GM19328 (cell line): Measurements from ENCODE around the gene NUDCD3.
A peak's percentile ranks its signal among the peaks of the same experiment; 100 is the strongest.

ENCODE experiments used
- ATAC-seq: cut with Tn5 transposase; IDR thresholded peaks from one replicate; pipeline ENCODE4 v1.9.1; 2021; ENCODE audit warnings: mild to moderate bottlenecking, moderate library complexity; ENCODE audit not compliant: unreplicated experiment

Gene NUDCD3

DNA sequence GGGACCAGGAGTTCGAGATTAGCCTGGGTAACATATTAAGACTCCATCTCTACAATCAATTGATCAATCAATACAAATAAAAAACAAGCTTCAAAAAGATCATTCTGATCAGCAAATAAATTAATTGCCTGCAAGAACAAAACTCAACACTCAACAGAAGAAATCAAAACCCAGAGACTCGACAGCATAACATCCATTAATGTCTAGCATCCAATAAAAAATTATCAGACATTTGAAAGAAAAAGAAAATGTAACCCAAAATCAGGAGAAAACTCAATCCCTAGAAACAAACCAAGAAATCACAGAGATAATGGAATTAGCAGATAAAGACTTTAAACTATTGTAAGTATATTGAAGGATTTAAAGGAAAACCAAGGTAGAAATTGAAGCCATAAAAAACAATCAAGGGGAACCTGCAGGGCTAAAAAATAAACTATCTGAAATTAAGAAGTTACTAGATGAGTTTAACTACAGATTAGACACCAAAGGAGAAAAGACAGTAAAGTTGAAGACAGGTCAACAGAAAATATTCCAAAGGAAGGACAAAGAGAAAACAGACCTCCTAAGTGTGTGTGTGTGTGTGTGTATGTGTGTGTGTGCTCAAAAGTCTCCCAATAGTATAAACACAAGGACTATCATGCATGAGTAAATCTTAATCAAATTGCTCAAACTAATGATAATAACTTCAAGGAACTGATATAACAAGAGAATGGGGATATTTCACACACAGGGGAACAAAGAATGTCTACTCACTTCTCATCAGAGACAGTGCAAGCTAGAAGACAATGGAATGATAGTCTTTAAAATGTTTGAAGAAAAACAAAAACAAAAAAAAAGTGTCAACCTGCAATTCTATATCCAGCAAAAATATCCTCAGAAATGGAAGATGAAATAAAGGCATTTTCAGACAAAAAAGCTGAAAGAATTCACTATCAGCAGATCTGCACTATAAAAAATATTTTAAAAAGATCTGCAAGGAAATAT, 7.7 kb downstream of the NUDCD3 start:
- ATAC-seq = no peak

DNA sequence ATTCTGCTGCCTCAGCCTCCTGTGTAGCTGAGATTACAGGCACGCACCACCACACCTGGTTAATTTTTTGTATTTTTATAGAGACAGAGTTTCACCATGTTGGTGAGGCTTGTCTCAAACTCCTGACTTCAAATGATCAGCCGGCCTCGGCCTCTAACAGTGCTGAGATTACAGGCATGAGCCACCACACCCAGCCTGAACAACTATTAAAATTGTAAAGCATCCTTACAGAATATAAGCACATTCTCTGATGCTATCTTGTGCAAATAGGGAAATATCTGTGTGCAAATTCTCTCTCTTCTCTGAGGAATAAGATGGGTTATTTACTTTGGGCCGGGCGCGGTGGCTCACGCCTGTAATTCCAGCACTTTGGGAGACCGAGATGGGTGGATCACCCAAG, 12.5 kb downstream of the NUDCD3 start:
- ATAC-seq = no peak

DNA sequence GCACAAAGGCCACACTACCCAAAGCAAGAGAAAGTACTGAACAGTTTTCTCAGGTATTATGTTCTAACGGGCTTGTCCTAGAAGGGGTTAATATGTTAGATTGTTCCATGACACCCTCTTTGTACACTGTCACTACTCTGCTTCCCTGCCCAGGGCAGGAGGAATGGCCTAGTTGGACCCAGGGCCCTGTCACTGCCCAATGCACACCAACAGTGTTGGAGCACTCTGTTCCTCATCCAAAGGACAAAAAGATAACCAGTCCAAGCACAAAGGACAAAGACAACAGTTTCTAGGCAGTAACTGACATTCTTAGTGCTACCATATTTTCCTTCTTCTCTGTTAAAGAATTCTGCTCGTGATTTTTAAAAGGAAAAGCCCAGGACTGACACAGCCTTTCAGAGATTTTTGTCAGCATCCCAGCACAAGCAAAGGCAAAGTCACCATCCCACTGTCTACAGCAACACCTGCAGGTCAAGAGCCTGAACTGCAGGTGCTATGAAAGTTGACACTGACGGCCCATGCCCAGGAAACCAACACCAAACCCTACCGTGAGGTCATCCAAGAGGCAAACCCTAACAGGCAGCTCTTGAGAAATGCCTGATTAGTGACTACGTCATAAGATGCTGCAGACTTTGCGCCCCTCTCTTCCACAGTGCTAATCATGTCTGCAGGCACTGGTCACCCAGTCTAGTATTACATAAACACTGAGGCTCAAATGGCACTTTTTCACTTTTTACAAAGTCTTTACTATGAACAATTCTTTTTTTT, 13.2 kb downstream of the NUDCD3 start:
- no peak for ATAC-seq

DNA sequence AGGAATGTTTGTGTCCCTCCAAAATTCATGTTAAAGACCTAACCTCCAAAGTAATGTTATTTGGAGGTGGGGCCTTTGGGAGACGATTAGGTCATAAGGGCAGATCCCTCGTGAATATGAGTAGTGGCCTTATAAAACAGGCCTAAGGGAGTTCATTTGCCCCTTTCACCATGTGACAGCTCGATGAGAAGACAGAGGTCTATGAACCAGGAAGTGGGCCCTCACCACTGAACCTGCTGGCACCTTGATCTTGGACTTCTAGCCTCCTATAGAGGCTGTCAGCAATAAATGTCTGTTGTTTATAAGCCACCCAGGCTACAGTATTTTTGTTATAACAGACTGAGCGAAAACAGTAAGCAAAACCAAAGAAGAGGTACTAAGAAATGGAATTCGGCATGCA, 14.1 kb downstream of the NUDCD3 start:
- ATAC-seq = no peak

DNA sequence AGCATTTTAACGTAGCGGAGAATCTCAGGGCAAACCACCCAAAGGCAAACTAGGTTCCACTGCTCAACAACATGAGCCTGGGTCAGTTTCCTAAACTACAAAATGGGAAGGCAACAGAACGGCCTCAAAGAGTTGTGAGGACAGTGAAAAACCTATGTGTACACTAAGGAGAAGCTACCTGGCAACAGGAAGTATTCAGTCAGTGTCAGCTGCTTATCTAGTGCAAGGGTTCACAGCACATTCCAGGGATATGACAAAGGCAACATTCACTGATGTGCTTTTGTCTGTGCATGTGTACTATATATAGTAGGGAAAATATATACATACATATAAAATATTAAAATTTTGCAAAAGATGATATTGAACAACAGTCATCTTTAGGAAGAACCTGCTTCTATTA, 17.2 kb downstream of the NUDCD3 start:
- ATAC-seq = no peak

DNA sequence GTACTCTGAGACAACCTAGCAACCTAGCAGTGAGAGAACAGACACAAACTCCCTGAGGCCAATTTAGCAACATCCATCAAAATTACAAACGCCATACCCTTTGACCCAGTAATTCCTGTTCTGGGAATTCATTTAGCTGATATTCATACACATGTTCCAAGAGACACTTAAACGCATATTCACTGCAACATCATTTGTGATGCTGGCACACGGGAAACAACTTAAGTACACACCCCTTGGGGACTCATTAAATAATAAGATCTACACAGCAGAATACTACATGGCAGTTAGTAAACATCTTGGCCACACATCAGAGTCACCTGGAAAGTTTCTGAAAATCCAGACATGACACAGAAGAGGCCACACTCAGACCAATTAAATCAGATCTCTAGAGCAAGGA, 17.6 kb downstream of the NUDCD3 start:
- ATAC-seq = no peak

DNA sequence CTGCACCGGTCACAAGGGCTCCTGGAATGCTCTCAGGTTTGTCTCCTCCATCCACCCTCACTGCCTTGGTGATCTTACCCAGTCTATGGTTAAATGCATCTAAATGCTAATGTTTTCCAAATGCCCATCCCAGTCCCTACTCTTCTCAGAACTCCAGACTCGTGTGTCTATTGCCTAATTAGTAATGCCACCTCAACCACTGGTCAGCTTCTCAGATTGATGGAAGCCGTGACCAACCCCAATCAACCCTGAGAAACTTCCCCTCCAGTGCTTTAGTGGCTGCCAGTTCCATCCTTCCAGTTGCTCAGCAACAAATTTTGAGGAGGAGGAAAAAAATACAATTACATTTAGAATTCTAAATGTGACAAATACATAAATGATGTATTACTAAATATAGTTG, 18.6 kb downstream of the NUDCD3 start:
- no peak for ATAC-seq

DNA sequence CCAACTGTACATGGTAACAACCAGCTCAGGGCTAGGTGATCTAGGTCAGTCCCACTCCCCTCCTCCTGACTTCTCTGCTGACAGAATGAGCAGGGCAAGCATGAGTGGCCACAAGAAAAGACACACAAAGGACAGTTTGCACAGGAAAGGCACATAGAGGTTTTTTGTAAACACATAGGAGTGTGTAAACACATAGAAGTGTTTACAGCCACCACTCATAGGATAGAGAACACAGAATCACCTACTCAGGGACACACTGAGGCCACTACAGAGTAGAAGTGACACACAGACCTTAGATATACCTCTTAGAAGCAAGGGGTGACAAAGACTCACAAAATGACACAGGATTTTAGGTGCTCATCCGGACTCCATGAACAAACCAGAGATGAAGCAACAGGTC, 19.0 kb downstream of the NUDCD3 start:
- ATAC-seq = no peak

DNA sequence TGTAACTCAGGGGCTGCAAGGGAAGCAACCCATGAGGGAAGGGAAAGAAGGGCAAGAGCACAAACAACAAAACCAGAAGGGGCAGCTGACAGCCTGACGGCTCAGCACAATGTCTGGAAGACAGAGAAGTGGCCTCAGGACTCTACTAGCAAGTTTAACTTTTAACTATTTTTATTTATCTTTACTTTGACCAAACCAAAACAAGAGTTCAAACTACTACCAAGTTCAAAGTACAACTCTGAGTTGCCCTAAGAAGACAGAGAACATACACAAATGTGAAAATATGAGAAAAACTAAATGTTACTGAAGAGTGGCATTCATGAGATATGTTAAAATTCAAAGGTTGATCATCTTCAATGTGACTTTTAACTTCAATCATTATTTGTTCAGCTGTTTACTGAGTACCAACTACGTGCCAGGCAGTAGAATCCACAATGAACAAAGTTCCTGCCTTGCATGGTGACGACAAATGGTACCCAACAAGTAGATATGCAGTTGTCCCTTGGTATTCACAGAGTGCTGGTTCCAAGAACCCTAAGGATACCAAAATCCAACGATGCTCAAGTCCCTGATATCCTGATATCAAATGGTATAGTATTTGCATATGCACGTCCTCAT, 19.7 kb downstream of the NUDCD3 start:
- ATAC-seq = no peak

DNA sequence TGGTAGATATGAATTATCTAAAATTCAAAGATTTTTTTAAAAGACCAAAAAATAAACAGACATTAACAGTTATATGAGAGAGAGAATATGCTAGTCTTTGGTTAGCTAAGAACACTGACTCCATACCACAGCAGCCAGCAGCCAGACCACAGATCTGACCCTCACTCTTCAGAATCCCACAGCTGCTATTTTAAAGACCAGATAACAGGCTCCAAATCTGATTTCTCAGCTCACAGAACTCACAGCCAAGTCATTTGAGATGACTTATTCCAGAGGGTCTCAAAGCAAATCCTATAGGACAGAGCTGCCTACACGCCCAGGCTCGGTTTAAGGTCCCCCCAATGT, 20.4 kb downstream of the NUDCD3 start:
- no peak for ATAC-seq

DNA sequence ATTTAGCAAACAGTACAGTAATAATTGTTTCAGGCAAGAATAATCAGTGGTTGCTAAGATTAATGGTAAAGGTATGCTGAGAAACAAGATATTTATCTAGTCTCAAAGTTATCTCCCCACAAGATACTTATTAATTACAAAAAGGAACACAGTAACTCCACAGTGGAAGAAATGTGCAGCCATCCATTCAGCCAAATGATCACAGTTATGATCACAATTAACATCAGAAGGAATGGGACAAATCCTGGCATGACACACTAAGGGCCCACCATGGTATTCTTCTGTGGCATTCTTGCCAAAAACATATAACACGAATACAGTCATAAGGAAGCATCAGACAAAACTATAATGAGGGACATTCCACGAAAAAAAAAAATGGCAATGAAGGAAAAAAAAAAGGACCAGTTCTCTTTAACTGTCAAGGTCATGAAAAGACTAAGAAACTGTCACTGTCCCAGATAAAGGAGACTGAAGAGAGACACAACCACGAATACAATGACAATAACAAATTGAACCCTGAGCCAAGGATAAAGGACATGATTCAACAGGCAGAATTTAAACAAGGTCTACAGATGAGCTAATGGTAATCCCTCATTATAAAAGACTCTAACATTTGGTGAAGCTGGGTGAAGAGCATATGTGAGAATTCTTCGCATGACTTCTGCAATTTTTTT, 20.9 kb downstream of the NUDCD3 start:
- no peak for ATAC-seq

DNA sequence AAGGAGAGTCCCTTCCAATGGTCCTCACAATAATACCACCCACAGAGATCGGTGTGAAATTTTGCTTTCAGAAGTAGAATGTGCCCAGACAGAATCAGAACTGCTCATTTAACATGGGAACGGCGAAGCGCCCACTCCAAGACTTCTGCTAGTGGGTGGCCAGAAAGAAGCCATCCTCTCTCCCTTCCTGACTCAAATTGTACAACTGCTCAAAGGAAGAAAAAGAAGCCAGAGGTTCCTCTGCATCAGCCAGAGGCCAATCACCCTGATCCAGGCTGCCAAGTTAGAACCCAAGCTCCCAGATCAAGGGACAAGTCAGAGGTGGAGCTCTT, 23.3 kb downstream of the NUDCD3 start:
- no peak for ATAC-seq

DNA sequence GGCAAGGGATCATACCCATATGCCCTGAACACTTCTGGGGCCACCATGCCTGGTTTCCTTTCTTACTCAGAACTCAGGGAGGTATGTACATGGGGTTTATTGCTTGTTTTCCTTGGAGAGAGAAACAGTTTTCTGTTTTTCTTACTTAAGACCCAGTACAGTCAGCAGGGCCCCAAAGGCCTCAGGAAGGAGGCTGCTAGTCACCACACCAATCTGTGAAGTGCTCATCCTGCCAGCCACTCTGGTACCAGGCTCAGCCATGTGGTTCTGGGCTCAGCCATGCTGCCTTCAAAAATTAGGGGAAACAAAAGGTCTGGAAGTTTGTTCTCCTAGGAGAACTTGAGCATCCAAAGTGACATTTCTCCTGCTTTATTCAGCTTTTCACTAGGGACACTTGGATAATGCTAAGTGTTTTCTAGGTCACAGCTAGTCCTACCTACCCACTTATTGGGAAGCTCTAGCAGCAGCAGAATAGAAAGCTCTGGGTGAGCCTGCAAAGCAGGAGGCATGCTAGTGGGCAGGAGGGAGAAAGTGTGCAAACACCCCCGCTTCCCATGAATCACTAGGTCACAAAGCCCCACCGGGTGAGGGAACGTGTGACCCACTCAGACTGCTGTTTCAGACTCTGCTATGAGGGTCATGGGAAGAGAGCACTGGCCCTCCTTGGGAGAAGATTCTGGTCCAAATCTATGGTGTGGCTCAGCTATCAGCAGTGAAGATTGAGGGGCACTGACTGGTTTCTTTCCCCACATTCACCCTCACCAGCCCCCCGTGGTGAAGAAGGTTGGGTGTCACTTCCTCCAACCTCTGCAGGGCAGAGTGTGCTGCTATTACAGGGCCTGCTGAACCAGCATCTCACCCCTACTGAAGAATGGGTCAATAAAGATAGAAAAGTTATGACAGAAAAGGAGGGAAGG, 23.9 kb downstream of the NUDCD3 start:
- ATAC-seq = no peak

DNA sequence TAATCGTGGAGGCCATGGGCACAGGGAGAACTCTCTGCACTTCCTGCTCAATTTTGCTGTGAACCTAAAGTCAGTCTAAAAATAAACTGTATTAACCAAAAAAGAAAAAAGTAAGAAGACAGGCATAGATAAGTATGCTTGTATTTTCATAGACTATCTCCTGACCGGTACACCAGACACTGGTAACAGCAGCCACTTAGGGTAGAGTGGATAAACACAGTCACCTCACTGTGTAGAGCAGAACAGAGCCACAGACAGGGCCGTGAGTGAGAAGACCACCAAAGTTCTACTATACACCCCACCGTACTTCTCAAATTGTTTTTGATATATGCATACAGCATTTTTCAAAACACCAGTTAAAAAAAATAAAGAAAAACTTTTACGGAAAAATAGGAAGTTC, 25.0 kb downstream of the NUDCD3 start:
- ATAC-seq = no peak

DNA sequence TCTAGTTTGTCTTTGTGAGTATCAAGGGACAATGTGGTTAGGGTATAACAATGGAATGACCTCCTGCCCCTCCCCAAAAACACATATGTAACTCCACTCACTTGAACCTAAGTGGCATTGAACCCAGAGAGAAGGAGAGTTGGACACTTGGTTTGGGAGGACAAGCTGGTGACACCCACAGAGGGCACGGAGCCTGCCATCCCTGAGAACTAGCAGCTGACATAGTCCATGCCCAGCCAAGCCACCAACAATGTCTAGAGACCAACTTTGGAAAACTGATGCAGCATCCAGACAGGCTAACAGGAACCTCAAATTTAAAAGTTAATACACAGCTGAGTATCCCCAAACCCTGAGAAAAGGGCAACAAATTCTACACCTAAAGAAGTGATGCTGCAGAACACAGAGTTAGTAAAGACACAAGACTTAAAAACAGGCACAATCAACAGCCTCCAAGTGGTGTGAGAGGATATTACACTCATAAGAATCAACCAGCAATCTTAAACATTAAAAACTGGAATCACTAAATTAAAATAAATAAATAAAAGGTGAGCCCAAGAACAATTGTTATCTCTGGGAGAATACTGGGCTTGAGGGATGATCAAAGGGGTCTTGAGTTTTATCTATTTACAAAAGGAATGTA, 27.2 kb downstream of the NUDCD3 start:
- no peak for ATAC-seq

DNA sequence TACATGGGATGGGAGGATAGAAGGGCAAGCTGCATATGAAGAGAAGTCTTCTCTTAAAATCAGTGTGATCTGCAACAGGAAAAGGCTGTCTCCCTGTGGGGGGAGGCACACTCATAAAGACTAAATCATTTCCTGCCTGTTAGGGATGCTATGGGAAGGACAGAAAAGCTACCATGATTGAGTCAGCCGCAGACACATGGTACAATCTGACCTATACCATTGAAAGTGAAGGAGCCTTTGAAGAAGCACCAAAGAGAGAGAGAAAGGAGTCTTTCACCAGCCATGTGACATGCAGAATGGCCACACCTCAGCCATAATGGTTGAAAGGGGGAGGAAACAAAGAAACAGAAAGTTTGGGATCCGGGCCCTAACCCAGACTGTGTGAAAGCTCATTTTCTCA, 29.1 kb downstream of the NUDCD3 start:
- no peak for ATAC-seq

DNA sequence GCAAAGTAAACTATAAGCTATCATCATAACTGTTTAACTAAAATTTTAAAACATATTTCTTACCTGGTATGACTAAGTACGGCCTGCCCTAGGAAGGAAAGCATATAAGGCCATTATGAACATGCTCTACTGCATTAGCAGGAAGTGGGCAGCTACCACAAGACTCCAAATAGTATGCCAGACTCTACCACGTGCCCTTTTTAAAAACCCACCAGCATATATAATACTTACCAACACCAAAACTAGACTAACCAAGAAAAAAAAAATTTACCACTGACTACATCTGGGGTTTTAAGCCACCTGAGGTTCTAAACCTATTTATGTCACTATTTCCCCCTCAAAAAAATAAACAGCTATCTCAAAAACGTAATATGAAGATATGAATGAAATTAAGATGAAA, 30.1 kb downstream of the NUDCD3 start:
- peak; percentile 97 for ATAC-seq

DNA sequence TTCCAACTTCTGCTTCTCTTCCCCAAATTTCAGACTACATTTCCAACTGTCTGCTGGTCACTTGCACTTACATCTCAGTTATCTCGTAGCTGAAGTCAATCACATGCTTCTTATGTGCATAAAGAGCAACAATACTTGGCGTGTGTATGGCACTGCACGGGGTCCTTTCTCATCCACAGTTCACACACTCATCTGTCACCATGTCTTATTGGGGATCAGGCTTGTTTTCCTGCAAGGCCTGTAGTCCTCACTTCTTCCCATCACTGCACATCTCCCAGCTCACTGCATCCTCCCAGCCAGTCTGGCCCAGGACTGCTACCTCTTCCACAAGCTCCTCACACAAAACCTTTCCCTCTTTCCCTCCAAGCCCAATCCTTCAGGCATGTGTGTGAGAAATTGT, 35.3 kb downstream of the NUDCD3 start:
- no peak for ATAC-seq

DNA sequence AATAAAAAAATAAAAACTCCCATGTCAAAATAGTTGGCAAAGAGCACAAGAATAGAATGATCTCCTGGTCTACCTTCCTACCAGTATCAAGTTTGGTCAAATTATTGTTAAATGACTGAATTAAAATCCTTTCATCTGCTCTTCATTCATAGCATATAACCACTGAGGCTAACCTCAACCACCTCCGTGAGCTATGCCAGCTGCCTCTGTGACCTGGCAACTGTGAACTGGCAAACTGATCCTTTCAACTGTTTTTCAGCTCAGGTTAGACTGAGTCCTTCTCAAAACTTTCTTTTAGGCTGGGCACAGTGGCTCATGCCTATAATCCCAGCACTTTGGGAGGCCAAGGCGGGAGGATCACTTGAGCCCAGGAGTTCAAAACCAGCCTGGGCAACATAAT, 36.1 kb downstream of the NUDCD3 start:
- no peak for ATAC-seq

DNA sequence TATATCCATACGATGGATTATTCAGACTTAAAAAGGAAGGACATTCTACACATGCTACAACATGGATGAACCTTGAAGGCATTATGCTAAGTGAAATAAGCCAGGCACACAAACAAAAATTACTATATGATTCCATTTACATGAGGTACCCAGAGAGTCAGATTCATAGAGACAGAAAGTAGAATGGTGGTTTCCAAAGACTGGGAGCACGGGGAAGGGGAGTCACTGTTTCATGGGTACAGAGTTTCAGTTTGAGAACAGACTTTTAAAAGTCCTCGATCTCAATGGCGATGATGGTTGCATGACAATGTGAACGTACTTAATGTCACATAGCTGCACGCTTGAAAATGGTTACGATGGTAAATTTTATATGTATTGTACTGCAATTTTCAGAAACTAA, 39.3 kb downstream of the NUDCD3 start:
- no peak for ATAC-seq
